Neural progenitor cell (in vitro differentiated cells): ENCODE data around the gene LYPD6B. TPM values are rescaled to one million over a fixed set of nuclear protein-coding genes. Genes with fewer than 3 reads are reported as not detected.

Experiments used
- DNase-seq: peaks from one replicate; pipeline ENCODE4 v3.0.0-alpha.2; 2016; ENCODE audit warnings: low spot score
- H2AFZ ChIP-seq: fragments of 200-600 bp; sonication (generic); replicated peaks from 2 replicates; pipeline ENCODE4 v1.6.1; 2016; ENCODE audit warnings: antibody characterized with exemption
- H3F3A ChIP-seq: fragments of 200-600 bp; sonication (generic); 2 replicates; pipeline ENCODE4 v1.6.1; 2016; ENCODE audit warnings: antibody characterized with exemption, low read depth
- H3K27ac ChIP-seq: fragments of 200-600 bp; sonication (generic); 2 replicates; pipeline ENCODE4 v1.5.1; 2016; ENCODE audit warnings: mild to moderate bottlenecking
- H3K27me3 ChIP-seq: fragments of 200-600 bp; sonication (generic); 2 replicates; pipeline ENCODE4 v1.6.1; 2016; ENCODE audit warnings: mild to moderate bottlenecking, moderate library complexity
- H3K36me3 ChIP-seq: fragments of 200-600 bp; sonication (generic); 2 replicates; pipeline ENCODE4 v1.5.1; 2016
- H3K4me1 ChIP-seq: fragments of 200-600 bp; sonication (generic); 2 replicates; pipeline ENCODE4 v1.6.1; 2016; ENCODE audit warnings: mixed run types
- H3K4me2 ChIP-seq: fragments of 200-600 bp; sonication (generic); 2 replicates; pipeline ENCODE4 v1.6.1; 2016
- H3K4me3 ChIP-seq: fragments of 200-600 bp; sonication (generic); 2 replicates; pipeline ENCODE4 v1.5.1; 2016
- H3K79me2 ChIP-seq: fragments of 200-600 bp; sonication (generic); 2 replicates; pipeline ENCODE4 v1.6.1; 2016; ENCODE audit warnings: low read depth
- H3K9ac ChIP-seq: fragments of 200-600 bp; sonication (generic); 2 replicates; pipeline ENCODE4 v1.6.1; 2016
- H3K9me3 ChIP-seq: fragments of 200-600 bp; sonication (generic); 2 replicates; pipeline ENCODE4 v1.5.1; 2016; ENCODE audit warnings: low read depth
- H4K20me1 ChIP-seq: fragments of 200-600 bp; sonication (generic); 2 replicates; pipeline ENCODE4 v1.6.1; 2016; ENCODE audit warnings: low read depth
- H3K27ac Mint-ChIP-seq: 3 replicates; pipeline ENCODE4 v1.8.0; 2021; ENCODE audit warnings: mixed read lengths
- H3K27me3 Mint-ChIP-seq: 2 replicates; pipeline ENCODE4 v1.8.0; 2022; ENCODE audit warnings: low read depth, mild to moderate bottlenecking, inconsistent platforms, moderate library complexity, mixed read lengths; ENCODE audit not compliant: insufficient read depth
- H3K36me3 Mint-ChIP-seq: 3 replicates; pipeline ENCODE4 v1.8.0; 2021; ENCODE audit warnings: mixed read lengths
- H3K4me1 Mint-ChIP-seq: 3 replicates; pipeline ENCODE4 v1.8.0; 2021; ENCODE audit warnings: mixed read lengths
- H3K4me3 Mint-ChIP-seq: 3 replicates; pipeline ENCODE4 v1.8.0; 2021; ENCODE audit warnings: mild to moderate bottlenecking, moderate library complexity, mixed read lengths
- H3K9me3 Mint-ChIP-seq: 3 replicates; pipeline ENCODE4 v1.8.0; 2020; ENCODE audit warnings: mixed read lengths
- CTCF ChIP-seq: fragments of 200-600 bp; sonication (generic); IDR thresholded peaks from 2 replicates; pipeline ENCODE4 v1.5.1; 2017; ENCODE audit warnings: antibody characterized with exemption, mild to moderate bottlenecking
- EZH2 ChIP-seq: fragments of 200-600 bp; sonication (generic); IDR thresholded peaks from 2 replicates; pipeline ENCODE4 v1.6.1; 2017; ENCODE audit warnings: antibody characterized with exemption, mild to moderate bottlenecking, moderate library complexity
- EZH2phosphoT487 ChIP-seq: fragments of 200-600 bp; sonication (generic); IDR thresholded peaks from 2 replicates; pipeline ENCODE4 v1.6.1; 2017; ENCODE audit warnings: antibody characterized with exemption
- total RNA-seq: library from RNA; depleted of rRNA; stranded (reverse); fragments of >200 nt; gene quantifications from 2 replicates; pipeline ENCODE4 v1.2.3, GENCODE V29; 2015; ENCODE audit warnings: low replicate concordance

LYPD6B gene
- total RNA-seq, 1 donor from 2014 or later: not detected

GRCh38 chr2:149100739-149101699, 62.5 kb downstream of the LYPD6B start:
- TF ChIP-seq CTCF (no peak), EZH2 (no peak), EZH2phosphoT487 (no peak)
- H3K27ac Mint-ChIP-seq: no peak overlapping the region

DNA sequence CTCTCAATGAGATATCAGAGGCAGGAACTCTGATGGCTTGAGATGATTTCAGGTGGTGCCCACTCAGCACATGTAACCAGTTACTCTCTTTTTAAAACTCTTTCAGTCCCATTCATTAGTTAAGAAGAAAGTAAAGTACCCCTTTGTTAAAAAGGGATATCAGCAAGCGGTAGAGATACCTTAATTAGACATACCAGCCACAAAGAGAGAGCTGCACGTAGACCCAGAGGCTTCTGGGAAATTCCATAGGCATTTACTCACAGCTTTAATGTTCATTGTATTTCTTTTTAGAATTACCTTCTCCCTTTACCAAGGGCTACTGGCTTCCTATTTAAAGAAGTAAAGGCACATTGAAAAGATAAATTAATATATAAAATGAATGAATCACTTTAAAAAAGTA, 63.3 kb downstream of the LYPD6B start:
- H3K9me3 Mint-ChIP-seq: peaks cover 3% of the 10 kb centered on the region
- H3K4me1 ChIP-seq: peaks cover 11% of the 10 kb centered on the region
- no peaks in the 10 kb centered on the region for H4K20me1 ChIP-seq
- no peaks in the 10 kb centered on the region for H3F3A ChIP-seq
- H3K4me2 ChIP-seq: no peak overlapping the region
- H3K9me3 ChIP-seq: no peaks in the 10 kb centered on the region
- no peak overlapping the region for H2AFZ ChIP-seq
- H3K27me3 ChIP-seq: no peaks in the 10 kb centered on the region
- H3K36me3 ChIP-seq: no peaks in the 10 kb centered on the region
- no peak overlapping the region for H3K4me3 ChIP-seq
- TF ChIP-seq EZH2 (no peak), CTCF (no peak), EZH2phosphoT487 (no peak)
- no peaks in the 10 kb centered on the region for H3K36me3 Mint-ChIP-seq
- no peak overlapping the region for H3K4me3 Mint-ChIP-seq
- no peaks in the 10 kb centered on the region for H3K4me1 Mint-ChIP-seq
- no peak for DNase-seq
- no peak overlapping the region for H3K27ac Mint-ChIP-seq
- H3K27ac ChIP-seq: no peak overlapping the region
- no peak overlapping the region for H3K9ac ChIP-seq
- no peaks in the 10 kb centered on the region for H3K27me3 Mint-ChIP-seq
- no peaks in the 10 kb centered on the region for H3K79me2 ChIP-seq

More at GRCh38 chr2:149100739-149101699, 62.5 kb downstream of the LYPD6B start:
- no peaks in the 10 kb centered on the region for H3K79me2 ChIP-seq
- no peak overlapping the region for H2AFZ ChIP-seq
- no peak for DNase-seq
- no peaks in the 10 kb centered on the region for H3F3A ChIP-seq
- no peak overlapping the region for H3K4me2 ChIP-seq
- H3K9me3 ChIP-seq: no peaks in the 10 kb centered on the region
- H3K4me3 ChIP-seq: no peak overlapping the region
- H4K20me1 ChIP-seq: no peaks in the 10 kb centered on the region
- no peak overlapping the region for H3K27ac ChIP-seq
- no peak overlapping the region for H3K9ac ChIP-seq
- H3K4me3 Mint-ChIP-seq: no peak overlapping the region
- H3K27me3 ChIP-seq: no peaks in the 10 kb centered on the region
- peaks cover 17% of the 10 kb centered on the region for H3K4me1 ChIP-seq
- no peaks in the 10 kb centered on the region for H3K36me3 ChIP-seq
- H3K9me3 Mint-ChIP-seq: peaks cover 3% of the 10 kb centered on the region
- H3K4me1 Mint-ChIP-seq: no peaks in the 10 kb centered on the region
- H3K27me3 Mint-ChIP-seq: no peaks in the 10 kb centered on the region
- no peaks in the 10 kb centered on the region for H3K36me3 Mint-ChIP-seq

GRCh38 chr2:149103081-149103620, 64.7 kb downstream of the LYPD6B start:
- H3F3A ChIP-seq: no peaks in the 10 kb centered on the region
- H3K27me3 ChIP-seq: no peaks in the 10 kb centered on the region
- H3K4me3 ChIP-seq: no peak overlapping the region
- no peak overlapping the region for H3K4me2 ChIP-seq
- H3K27ac ChIP-seq: no peak overlapping the region
- no peaks in the 10 kb centered on the region for H3K36me3 ChIP-seq
- TF ChIP-seq EZH2 (no peak), EZH2phosphoT487 (no peak), CTCF (no peak)
- Mint-ChIP-seq H3K4me1 (no peaks in the 10 kb centered on the region), H3K27me3 (no peaks in the 10 kb centered on the region), H3K9me3 (peaks cover 6% of the 10 kb centered on the region), H3K27ac (no peak overlapping the region), H3K36me3 (no peaks in the 10 kb centered on the region), H3K4me3 (no peak overlapping the region)
- no peaks in the 10 kb centered on the region for H3K9me3 ChIP-seq
- no peaks in the 10 kb centered on the region for H3K79me2 ChIP-seq
- no peak for DNase-seq
- H3K9ac ChIP-seq: no peak overlapping the region
- H2AFZ ChIP-seq: no peak overlapping the region
- peaks cover 10% of the 10 kb centered on the region for H3K4me1 ChIP-seq
- no peaks in the 10 kb centered on the region for H4K20me1 ChIP-seq
